Measurements from ENCODE around the gene RIGI.

GRCh38 chr9:32503008-32503407 lies 23.0 kb downstream of the RIGI start:
- TF ChIP-seq EZH2 (optimal IDR thresholded peaks at IDR 0.05; ENCODE audit: low read depth, low read length) (no peak), CTCF (IDR thresholded peaks at IDR 0.05; ENCODE audit: low read length) (no peak), EZH2phosphoT487 (IDR thresholded peaks at IDR 0.05; ENCODE audit: low read length) (no peak)

All from MM.1S (cell line).